Peyer's patch (tissue), 4 donors: ENCODE measurements around the gene ID4.

Experiments
- CTCF ChIP-seq, 6 experiments: fragments of 450-650 bp in 4 of 6; fragments of 200-600 bp in 2 of 6; sonication (generic) in 1 of 6; IDR thresholded peaks; one replicate each; pipeline ENCODE4 v1.5.1; 2017 to 2019; ENCODE audit warnings: antibody characterized with exemption in 6 of 6, mild to moderate bottlenecking in 3 of 6, moderate library complexity in 1 of 6
- POLR2A ChIP-seq, 2 donors: fragments of 450-650 bp; IDR thresholded peaks; one replicate each; pipeline ENCODE4 v1.5.1; 2017; ENCODE audit warnings: antibody characterized with exemption in 2 of 2, mild to moderate bottlenecking in 2 of 2, moderate library complexity in 2 of 2

GRCh38 chr6:19818805-19819204, 18.4 kb upstream of the ID4 start:
- TF ChIP-seq POLR2A (IDR thresholded peaks at IDR 0.05) (no peak), CTCF (IDR thresholded peaks at IDR 0.05) (no peak)
